Measurements from ENCODE around the gene NCAPH2.

GRCh38 chr22:50513175-50513574 lies 5.2 kb downstream of the NCAPH2 start:
- TF ChIP-seq, protein P1, sequence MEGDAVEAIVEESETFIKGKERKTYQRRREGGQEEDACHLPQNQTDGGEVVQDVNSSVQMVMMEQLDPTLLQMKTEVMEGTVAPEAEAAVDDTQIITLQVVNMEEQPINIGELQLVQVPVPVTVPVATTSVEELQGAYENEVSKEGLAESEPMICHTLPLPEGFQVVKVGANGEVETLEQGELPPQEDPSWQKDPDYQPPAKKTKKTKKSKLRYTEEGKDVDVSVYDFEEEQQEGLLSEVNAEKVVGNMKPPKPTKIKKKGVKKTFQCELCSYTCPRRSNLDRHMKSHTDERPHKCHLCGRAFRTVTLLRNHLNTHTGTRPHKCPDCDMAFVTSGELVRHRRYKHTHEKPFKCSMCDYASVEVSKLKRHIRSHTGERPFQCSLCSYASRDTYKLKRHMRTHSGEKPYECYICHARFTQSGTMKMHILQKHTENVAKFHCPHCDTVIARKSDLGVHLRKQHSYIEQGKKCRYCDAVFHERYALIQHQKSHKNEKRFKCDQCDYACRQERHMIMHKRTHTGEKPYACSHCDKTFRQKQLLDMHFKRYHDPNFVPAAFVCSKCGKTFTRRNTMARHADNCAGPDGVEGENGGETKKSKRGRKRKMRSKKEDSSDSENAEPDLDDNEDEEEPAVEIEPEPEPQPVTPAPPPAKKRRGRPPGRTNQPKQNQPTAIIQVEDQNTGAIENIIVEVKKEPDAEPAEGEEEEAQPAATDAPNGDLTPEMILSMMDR (IDR thresholded peaks at IDR 0.05) = no peak
- TF ChIP-seq POLR2A (IDR thresholded peaks at IDR 0.05) = no peak
